OCI-LY3 (cell line): ENCODE data around the gene RAF1.

Experiments
- H2AFZ ChIP-seq: fragments of 200-600, 300-600 bp; shearing (Covaris generic); 2 replicates; pipeline ENCODE4 v1.6.0; 2014; ENCODE audit warnings: antibody characterized with exemption, low read depth, low read length
- H3K27ac ChIP-seq: fragments of 200-600, 300-600 bp; sonication (generic); 2 replicates; pipeline ENCODE4 v1.5.1; 2014; ENCODE audit warnings: mild to moderate bottlenecking, low read length, moderate library complexity, mixed read lengths
- H3K27me3 ChIP-seq: fragments of 200-600, 300-600 bp; sonication (generic); 2 replicates; pipeline ENCODE4 v1.6.1; 2014; ENCODE audit warnings: low read depth, low read length, mixed read lengths
- H3K36me3 ChIP-seq: fragments of 200-600, 300-600 bp; sonication (generic); replicated peaks from 2 replicates; pipeline ENCODE3; 2014; ENCODE audit warnings: low read depth, low read length, mixed read lengths
- H3K4me1 ChIP-seq: fragments of 300-600, 200-600 bp; sonication (generic); 2 replicates; pipeline ENCODE4 v1.6.1; 2014; ENCODE audit warnings: low read length, mixed read lengths
- H3K4me2 ChIP-seq: fragments of 200-600, 300-600 bp; sonication (generic); 2 replicates; pipeline ENCODE4 v1.6.1; 2014; ENCODE audit warnings: low read length, mixed read lengths
- H3K4me3 ChIP-seq: fragments of 300-600, 200-600 bp; sonication (generic); 2 replicates; pipeline ENCODE4 v1.5.1; 2014; ENCODE audit warnings: antibody characterized with exemption, mild to moderate bottlenecking, low read length, moderate library complexity
- H3K79me2 ChIP-seq: fragments of 300-600, 200-600 bp; shearing (Covaris generic); 2 replicates; pipeline ENCODE4 v1.6.1; 2014; ENCODE audit warnings: mild to moderate bottlenecking, low read length, mixed read lengths
- H3K9ac ChIP-seq: fragments of 300-600, 200-600 bp; shearing (Covaris generic); 2 replicates; pipeline ENCODE4 v1.6.0; 2014; ENCODE audit warnings: mild to moderate bottlenecking, low read length, moderate library complexity
- H3K9me3 ChIP-seq: fragments of 200-600, 300-600 bp; shearing (Covaris generic); 2 replicates; pipeline ENCODE4 v1.6.1; 2014; ENCODE audit warnings: low read length, mixed read lengths; ENCODE audit not compliant: insufficient read depth
- H4K20me1 ChIP-seq: fragments of 200-600, 300-600 bp; sonication (generic); 2 replicates; pipeline ENCODE4 v1.6.1; 2016; ENCODE audit warnings: low read length, mixed read lengths; ENCODE audit not compliant: insufficient read depth
- EZH2phosphoT487 ChIP-seq: fragments of 200-600 bp; shearing (Covaris generic); IDR thresholded peaks from 2 replicates; pipeline ENCODE4 v1.6.1; 2018; ENCODE audit warnings: antibody characterized with exemption, mixed run types, low read depth
- TF ChIP-seq, protein P1 (sequence below): fragments of 200-600, 300-600 bp; sonication (generic); IDR thresholded peaks from 2 replicates; pipeline ENCODE4 v1.5.1; 2014; ENCODE audit warnings: antibody characterized with exemption, low read length, low read depth

Gene RAF1

DNA sequence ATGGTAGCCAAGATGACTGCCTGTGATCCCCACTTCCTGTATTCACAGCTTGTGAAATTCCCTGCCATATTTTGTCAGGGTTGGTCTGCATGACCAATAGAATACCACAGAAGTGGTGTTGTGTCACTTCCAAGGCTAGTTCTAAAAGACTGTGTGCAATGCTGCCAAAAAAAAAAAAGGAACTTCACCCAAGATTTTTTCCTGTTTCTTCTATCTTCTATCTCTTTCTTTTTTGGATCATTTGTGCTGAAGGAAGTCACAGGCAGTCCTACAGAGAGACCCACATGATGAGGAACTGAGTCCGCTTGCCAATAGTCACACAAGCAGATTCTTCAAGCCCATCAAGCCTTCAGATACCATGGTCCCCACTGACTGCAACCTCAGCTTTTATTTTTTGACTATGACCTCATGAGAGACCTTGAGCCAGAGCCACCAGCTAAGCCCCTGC lies 18.1 kb upstream of the RAF1 start:
- Histone ChIP-seq H3K4me3 (no peak overlapping the region), H3K27me3 (no peaks in the 10 kb centered on the region), H3K79me2 (no peaks in the 10 kb centered on the region), H3K4me2 (no peak overlapping the region), H3K4me1 (peaks cover 6% of the 10 kb centered on the region; the same call in 1 of the 2 replicates), H2AFZ (no peak overlapping the region), H4K20me1 (no peaks in the 10 kb centered on the region), H3K9me3 (no peaks in the 10 kb centered on the region), H3K27ac (no peak overlapping the region), H3K9ac (no peak overlapping the region), H3K36me3 (no peaks in the 10 kb centered on the region)
- TF ChIP-seq, protein P1, sequence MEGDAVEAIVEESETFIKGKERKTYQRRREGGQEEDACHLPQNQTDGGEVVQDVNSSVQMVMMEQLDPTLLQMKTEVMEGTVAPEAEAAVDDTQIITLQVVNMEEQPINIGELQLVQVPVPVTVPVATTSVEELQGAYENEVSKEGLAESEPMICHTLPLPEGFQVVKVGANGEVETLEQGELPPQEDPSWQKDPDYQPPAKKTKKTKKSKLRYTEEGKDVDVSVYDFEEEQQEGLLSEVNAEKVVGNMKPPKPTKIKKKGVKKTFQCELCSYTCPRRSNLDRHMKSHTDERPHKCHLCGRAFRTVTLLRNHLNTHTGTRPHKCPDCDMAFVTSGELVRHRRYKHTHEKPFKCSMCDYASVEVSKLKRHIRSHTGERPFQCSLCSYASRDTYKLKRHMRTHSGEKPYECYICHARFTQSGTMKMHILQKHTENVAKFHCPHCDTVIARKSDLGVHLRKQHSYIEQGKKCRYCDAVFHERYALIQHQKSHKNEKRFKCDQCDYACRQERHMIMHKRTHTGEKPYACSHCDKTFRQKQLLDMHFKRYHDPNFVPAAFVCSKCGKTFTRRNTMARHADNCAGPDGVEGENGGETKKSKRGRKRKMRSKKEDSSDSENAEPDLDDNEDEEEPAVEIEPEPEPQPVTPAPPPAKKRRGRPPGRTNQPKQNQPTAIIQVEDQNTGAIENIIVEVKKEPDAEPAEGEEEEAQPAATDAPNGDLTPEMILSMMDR = no peak
- TF ChIP-seq EZH2phosphoT487 = no peak

DNA sequence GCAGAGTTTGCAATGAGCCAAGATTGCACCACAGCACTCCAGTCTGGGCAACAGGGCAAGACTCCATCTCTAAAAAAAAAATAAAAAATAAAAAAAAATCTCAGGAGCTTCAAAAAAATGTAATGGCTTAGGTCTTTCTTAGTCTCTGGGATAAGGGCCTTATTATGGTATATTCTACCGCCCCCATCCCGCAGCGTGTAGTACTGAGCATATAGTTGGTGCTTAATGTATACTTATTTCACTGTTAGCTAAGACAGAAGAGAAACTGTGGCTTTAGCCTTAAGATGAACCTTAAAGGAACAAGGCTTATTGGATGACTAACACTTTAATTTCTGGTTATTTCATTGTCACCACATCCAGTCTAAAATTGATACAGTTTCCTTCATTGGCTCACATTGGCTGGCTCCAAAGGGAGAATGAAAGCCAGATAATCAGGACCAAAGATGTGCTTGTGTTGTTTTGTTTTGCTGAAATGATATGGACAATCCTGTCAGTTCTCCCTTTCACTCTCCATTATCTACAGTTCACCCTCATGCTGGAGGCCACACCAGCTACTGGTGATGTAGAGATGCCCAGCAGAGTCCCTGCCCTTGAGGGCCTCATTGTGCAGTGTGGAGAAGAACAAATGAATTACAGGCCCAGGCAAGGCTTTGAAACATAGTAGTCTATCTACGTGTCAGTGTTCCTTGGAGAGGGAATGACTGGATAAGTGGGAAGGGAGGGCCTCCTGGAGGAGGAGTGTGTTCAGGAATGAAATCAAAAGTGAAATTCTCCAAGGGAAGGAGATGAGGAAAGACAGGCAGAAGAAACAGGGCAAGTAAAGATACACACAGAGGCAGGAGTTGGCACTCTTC lies 17.4 kb upstream of the RAF1 start:
- no peak overlapping the region for H3K4me3 ChIP-seq
- no peak overlapping the region for H3K9ac ChIP-seq
- H3K79me2 ChIP-seq = no peaks in the 10 kb centered on the region
- H3K4me1 ChIP-seq = peaks cover 6% of the 10 kb centered on the region; the same call in 1 of the 2 replicates
- TF ChIP-seq EZH2phosphoT487 = no peak
- TF ChIP-seq, protein P1 = no peak
- no peaks in the 10 kb centered on the region for H3K9me3 ChIP-seq
- no peaks in the 10 kb centered on the region for H3K27me3 ChIP-seq
- H2AFZ ChIP-seq = no peak overlapping the region
- H3K27ac ChIP-seq = no peak overlapping the region
- no peaks in the 10 kb centered on the region for H3K36me3 ChIP-seq
- no peaks in the 10 kb centered on the region for H4K20me1 ChIP-seq
- no peak overlapping the region for H3K4me2 ChIP-seq

DNA sequence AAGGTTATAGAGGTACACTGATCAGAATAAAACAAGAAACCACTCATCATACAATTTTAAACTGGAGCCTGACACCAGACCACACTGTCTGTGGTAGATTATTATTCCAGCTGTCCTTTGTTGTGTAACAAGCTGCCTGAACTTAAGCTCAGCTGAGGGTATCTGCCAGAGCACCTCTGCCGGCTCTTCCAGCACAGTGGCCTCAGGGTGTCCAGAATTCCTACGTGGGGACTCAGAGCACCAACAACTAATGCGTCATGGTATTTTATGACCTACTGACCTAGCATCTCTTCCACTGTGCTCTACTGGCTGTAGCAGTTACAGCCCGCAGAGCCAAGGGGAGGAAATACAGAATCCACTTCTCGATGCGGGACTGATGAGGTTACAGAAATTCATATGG lies 15.6 kb upstream of the RAF1 start:
- Histone ChIP-seq H3K9ac (no peak overlapping the region), H3K79me2 (no peaks in the 10 kb centered on the region), H3K9me3 (no peaks in the 10 kb centered on the region), H3K27ac (no peak overlapping the region), H3K36me3 (no peaks in the 10 kb centered on the region), H2AFZ (no peak overlapping the region), H4K20me1 (no peaks in the 10 kb centered on the region), H3K4me1 (peaks cover 6% of the 10 kb centered on the region; the same call in 1 of the 2 replicates), H3K4me2 (no peak overlapping the region), H3K27me3 (no peaks in the 10 kb centered on the region), H3K4me3 (no peak overlapping the region)
- TF ChIP-seq, protein P1 = no peak
- no peak for TF ChIP-seq EZH2phosphoT487

DNA sequence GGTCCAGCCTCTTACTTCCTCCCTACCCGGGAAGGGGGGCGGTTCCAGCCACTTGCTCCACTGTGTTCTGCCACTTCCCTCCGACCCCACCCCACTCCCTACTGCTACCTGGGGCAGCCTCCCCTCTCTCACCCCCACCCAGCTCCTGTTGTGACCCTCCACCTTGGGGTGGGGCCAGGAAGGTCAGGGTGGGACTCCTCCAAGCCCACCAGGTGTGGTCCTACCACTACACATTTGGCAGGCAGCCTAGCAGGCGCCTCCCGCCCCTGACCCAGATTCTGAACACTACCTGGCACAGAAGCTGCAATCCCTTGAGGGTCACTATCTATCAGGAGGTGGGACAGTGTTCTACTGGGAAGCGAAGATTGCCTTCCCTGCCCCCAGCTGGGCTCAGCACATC lies 13.7 kb upstream of the RAF1 start:
- H3K4me2 ChIP-seq = no peak overlapping the region
- no peak for TF ChIP-seq EZH2phosphoT487
- TF ChIP-seq, protein P1 = no peak
- H3K9me3 ChIP-seq = no peaks in the 10 kb centered on the region
- H3K4me3 ChIP-seq = no peak overlapping the region
- H3K36me3 ChIP-seq = no peaks in the 10 kb centered on the region
- H2AFZ ChIP-seq = no peak overlapping the region
- H3K27me3 ChIP-seq = no peaks in the 10 kb centered on the region
- H3K79me2 ChIP-seq = no peaks in the 10 kb centered on the region
- H3K4me1 ChIP-seq = peaks cover 6% of the 10 kb centered on the region; the same call in 1 of the 2 replicates
- H3K9ac ChIP-seq = no peak overlapping the region
- no peaks in the 10 kb centered on the region for H4K20me1 ChIP-seq
- no peak overlapping the region for H3K27ac ChIP-seq
